Adrenal gland (tissue), 12 donors: ENCODE results near the gene ZW10. TPM values are rescaled to one million over a fixed set of nuclear protein-coding genes. Genes with fewer than 3 reads are reported as not detected.
"Not testable (repeated sequence)": the region's sequence is repeated elsewhere in the genome, so short reads cannot be mapped to it uniquely, and the experiment has no call there.

Source experiments
- DNase-seq, 7 donors: peaks; one replicate each; pipeline ENCODE4 v3.0.0-alpha.2; 2019 to 2020
- H3K27ac ChIP-seq, 5 donors: fragments of 200-600 bp; sonication (generic) in 4 of 5; 1 replicate in 3 of 5; 2 replicates in 2 of 5; pipeline versions ENCODE4 v1.5.1 to v1.8.0; 2016 to 2020; ENCODE audit warnings: mild to moderate bottlenecking in 1 of 5
- H3K27me3 ChIP-seq: fragments of 200-600 bp; 2 replicates; pipeline ENCODE4 v1.8.0; 2021
- H3K36me3 ChIP-seq, 2 donors: fragments of 200-600 bp; replicated peaks in 1 of 2; 1 replicate in 1 of 2; 2 replicates in 1 of 2; pipeline versions ENCODE4 v1.5.1 to v1.8.0; 2018 to 2022
- H3K4me1 ChIP-seq, 2 donors: fragments of 200-600 bp; replicated peaks in 1 of 2; 1 replicate in 1 of 2; 2 replicates in 1 of 2; pipeline versions ENCODE4 v1.5.1 to v1.8.0; 2018 to 2021
- H3K4me3 ChIP-seq, 4 donors: fragments of 200-600 bp; sonication (generic) in 3 of 4; one replicate each; pipeline ENCODE4 v1.5.1; 2016 to 2018
- H3K9me3 ChIP-seq, 3 donors: fragments of 200-600 bp; sonication (generic) in 1 of 3; replicated peaks in 1 of 3; 1 replicate in 2 of 3; 2 replicates in 1 of 3; pipeline versions ENCODE4 v1.5.1 to v1.8.0; 2016 to 2021
- CTCF ChIP-seq, 6 experiments: fragments of 450-650 bp in 4 of 6; fragments of 200-600 bp in 2 of 6; sonication (generic) in 1 of 6; IDR thresholded peaks; 1 replicate in 5 of 6; 2 replicates in 1 of 6; pipeline versions ENCODE4 v1.5.1 to v1.8.0; 2016 to 2021; ENCODE audit warnings: antibody characterized with exemption in 6 of 6, mild to moderate bottlenecking in 2 of 6, moderate library complexity in 1 of 6
- POLR2A ChIP-seq, 2 donors: fragments of 450-650 bp; IDR thresholded peaks; one replicate each; pipeline ENCODE4 v1.6.1; 2017; ENCODE audit warnings: antibody characterized with exemption in 2 of 2, mild to moderate bottlenecking in 2 of 2, moderate library complexity in 1 of 2
- WGBS, 4 donors: extraction: QIAGEN DNeasy Blood & Tissue Kit in 2 of 4; methylation state at CpG; one replicate each; pipeline versions ENCODE4 v1.1.5 to v1.1.7; 2013 to 2017; 5-methylcytosine and 5-hydroxymethylcytosine counted together
- intact Hi-C, 2 donors: fragments of 100-400 bp; cut with DNase I; formaldehyde crosslinking; loops; one replicate each; pipeline versions ENCODE4 v1.14.1 to v1.15.0; 2022 to 2023
- polyA plus RNA-seq, 3 donors: library from polyadenylated mRNA; stranded (reverse); fragments of 200-250 nt in 2 of 3; fragments of 350-450 nt in 1 of 3; fragmentation: Illumina TruSeq in 1 of 3; extraction: RNeasy Lipid Tissue Mini Kit (QIAGEN cat#74804) in 1 of 3; gene quantifications; one replicate each; pipeline ENCODE4 v1.2.3, GENCODE V29; 2013 to 2014
- total RNA-seq, 9 donors: library from RNA; depleted of rRNA in 4 of 9; stranded (reverse); fragments of >200 nt in 4 of 9; fragments of 120-200 nt in 1 of 9; fragmentation: NEBNext Ultra II Directional in 1 of 9; extraction: Animal tissue kit (Norgen Biotek cat#: 25700) in 1 of 9; gene quantifications; one replicate each; pipeline versions ENCODE4 v1.1.0 to v1.2.4, GENCODE V29; 2013 to 2023
- donor health status: healthy with polysubstance abuse.
- donor health status: Bipolar disorder and iron deficiency.
- donor health status: DM: yes; HTN: yes; CAD: no.
- donor health status: DM: no; HTN: no; CAD: no.
- donor health status: DM: no; HTN: no; CAD: no.
- donor health status: DM: yes; HTN: yes; CAD: no.

The ZW10 gene
- total and polyA plus RNA-seq, 12 donors: 3.2 to 24.3 (median 11.0) TPM

GRCh38 chr11:113710989-113711388 lies 62.5 kb downstream of the ZW10 start:
- no peak for DNase-seq
- WGBS, 4 donors: 77 to 94% (median 87%) methylated on average over 1 of the region's 1 CpG
- Histone ChIP-seq H3K27ac (no peak overlapping the region), H3K9me3 (peaks cover 0 to 8% (median 0%) of the 10 kb centered on the region in 3 donors), H3K4me1 (no peaks in the 10 kb centered on the region), H3K4me3 (no peak overlapping the region), H3K27me3 (no peaks in the 10 kb centered on the region), H3K36me3 (no peaks in the 10 kb centered on the region)
- intact Hi-C loops: no loop called here
- TF ChIP-seq CTCF (IDR thresholded peaks at IDR 0.05) (no peak), POLR2A (IDR thresholded peaks at IDR 0.05) (no peak)

- whole genome bisulfite sequencing, 4 donors: 90 to 95% (median 94%) methylated on average over 6 to 7 of the region's 7 CpGs
- DNase-seq: no peak
- H3K27ac ChIP-seq: no peak within 1 kb of the TSS
- no peak within 1 kb of the TSS for H3K4me3 ChIP-seq
- TF ChIP-seq CTCF (IDR thresholded peaks at IDR 0.05): no peak
- TF ChIP-seq POLR2A (IDR thresholded peaks at IDR 0.05): no peak
- intact Hi-C loops: no loop called here
- no peaks in the 10 kb centered on the region for H3K4me1 ChIP-seq
- H3K36me3 ChIP-seq: no peaks in the 10 kb centered on the region
- peaks cover 0 to 8% (median 0%) of the 10 kb centered on the region in 3 donors for H3K9me3 ChIP-seq
- H3K27me3 ChIP-seq: no peaks in the 10 kb centered on the region
Measured at GRCh38 chr11:113705871-113706655, 67.4 kb downstream of the ZW10 start, which contains the start of gene TMPRSS5. TMPRSS5 (minus strand) TSS chr11:113706308; CDS start chr11:113706224, 84 bp downstream.

GRCh38 chr11:113703551-113703950 lies 69.9 kb downstream of the ZW10 start:
- H3K27me3 ChIP-seq, H3K36me3 ChIP-seq, H3K27ac ChIP-seq, H3K4me3 ChIP-seq, DNase-seq, intact Hi-C loops, H3K9me3 ChIP-seq, H3K4me1 ChIP-seq: not testable (repeated sequence)
- WGBS, 4 donors: 27 to 100% (median 97%) methylated on average over 1 of the region's 1 CpG

GRCh38 chr11:113701491-113701890 lies 72.0 kb downstream of the ZW10 start:
- no peaks in the 10 kb centered on the region for H3K36me3 ChIP-seq
- 92 to 100% (median 95%) methylated on average over 1 of the region's 1 CpG for WGBS, 4 donors
- H3K4me3 ChIP-seq: no peak overlapping the region
- DNase-seq: no peak
- TF ChIP-seq CTCF (IDR thresholded peaks at IDR 0.05) (no peak), POLR2A (IDR thresholded peaks at IDR 0.05) (no peak)
- no peaks in the 10 kb centered on the region for H3K4me1 ChIP-seq
- H3K27me3 ChIP-seq: no peaks in the 10 kb centered on the region
- no peaks in the 10 kb centered on the region for H3K9me3 ChIP-seq
- H3K27ac ChIP-seq: no peak overlapping the region
- intact Hi-C loops: no loop called here

- Histone ChIP-seq H3K9me3 (no peaks in the 10 kb centered on the region), H3K4me3 (no peak overlapping the region), H3K27ac (no peak overlapping the region), H3K36me3 (no peaks in the 10 kb centered on the region), H3K4me1 (no peaks in the 10 kb centered on the region), H3K27me3 (no peaks in the 10 kb centered on the region)
- 80 to 100% (median 82%) methylated on average over 1 to 3 of the region's 3 CpGs; no CpG with 5 or more reads in 1 of the 4 donors for WGBS, 4 donors
- TF ChIP-seq POLR2A (IDR thresholded peaks at IDR 0.05): no peak
- no peak for TF ChIP-seq CTCF (IDR thresholded peaks at IDR 0.05)
- DNase-seq: no peak
- intact Hi-C loops: no loop called here
Measured at GRCh38 chr11:113698515-113698914, 75.0 kb downstream of the ZW10 start.
